H1 (cell line): ENCODE measurements around the gene SOHLH2.

ENCODE experiments used
- CTCF ChIP-seq, 3 experiments: IDR thresholded peaks; 1 replicate in 2 of 3; 2 replicates in 1 of 3; pipeline versions ENCODE4 v1.5.1 to v1.6.1; 2011; ENCODE audit warnings: low read length in 3 of 3, mild to moderate bottlenecking in 3 of 3, inconsistent platforms in 2 of 3, low read depth in 1 of 3, moderate library complexity in 1 of 3; ENCODE audit not compliant: insufficient read depth in 1 of 3; ENCODE audit errors: control extremely low read depth in 1 of 3
- EP300 ChIP-seq, 2 experiments: IDR thresholded peaks; 1 replicate in 1 of 2; 2 replicates in 1 of 2; pipeline ENCODE4 v1.6.1; 2011 to 2012; ENCODE audit warnings: low read depth in 2 of 2, low read length in 2 of 2, mild to moderate bottlenecking in 2 of 2, borderline replicate concordance in 1 of 2, inconsistent platforms in 1 of 2, moderate library complexity in 1 of 2
- EZH2 ChIP-seq: fragments of 200-600 bp; sonication (generic); IDR thresholded peaks from 2 replicates; pipeline ENCODE4 v1.7.1; 2012; ENCODE audit warnings: low read depth, mild to moderate bottlenecking, moderate library complexity, low read length, inconsistent platforms; ENCODE audit not compliant: severe bottlenecking
- GABPA ChIP-seq: IDR thresholded peaks from 2 replicates; pipeline ENCODE4 v1.6.1; 2011; ENCODE audit warnings: mild to moderate bottlenecking, low read length, moderate library complexity, borderline replicate concordance; ENCODE audit not compliant: insufficient read depth
- GTF2F1 ChIP-seq: IDR thresholded peaks from 2 replicates; pipeline ENCODE4 v1.6.1; 2012; ENCODE audit warnings: low read depth, low read length, improper control_type of control experiment, borderline replicate concordance
- MAX ChIP-seq: IDR thresholded peaks from 2 replicates; pipeline ENCODE4 v1.6.1; 2012; ENCODE audit warnings: inconsistent platforms
- POLR2A ChIP-seq, 2 experiments: IDR thresholded peaks; 1 replicate in 1 of 2; 2 replicates in 1 of 2; pipeline ENCODE4 v1.6.1; 2011; ENCODE audit warnings: low read depth in 2 of 2, low read length in 2 of 2, mild to moderate bottlenecking in 2 of 2; ENCODE audit errors: control extremely low read depth in 1 of 2
- RAD21 ChIP-seq, 2 experiments: IDR thresholded peaks in 1 of 2; conservative IDR thresholded peaks in 1 of 2; 2 replicates each; pipeline ENCODE4 v1.6.1; 2011; ENCODE audit warnings: low read depth in 2 of 2, low read length in 2 of 2, improper control_type of control experiment in 1 of 2, inconsistent platforms in 1 of 2, mild to moderate bottlenecking in 1 of 2, moderate library complexity in 1 of 2
- RBBP5 ChIP-seq: IDR thresholded peaks from 2 replicates; pipeline ENCODE4 v1.7.1; 2012; ENCODE audit warnings: low read depth, mild to moderate bottlenecking, inconsistent platforms, low read length, moderate library complexity, borderline replicate concordance
- RXRA ChIP-seq: IDR thresholded peaks from 2 replicates; pipeline ENCODE4 v1.6.1; 2011; ENCODE audit warnings: low read depth, mild to moderate bottlenecking, low read length, moderate library complexity; ENCODE audit not compliant: insufficient read depth
- SIN3A ChIP-seq, 2 experiments: IDR thresholded peaks in 1 of 2; conservative IDR thresholded peaks in 1 of 2; 2 replicates each; pipeline ENCODE4 v1.6.1; 2011 to 2012; ENCODE audit warnings: low read length in 2 of 2, improper control_type of control experiment in 1 of 2, low read depth in 1 of 2, mild to moderate bottlenecking in 1 of 2
- SIRT6 ChIP-seq: IDR thresholded peaks from one replicate; pipeline ENCODE4 v1.7.1; 2012; ENCODE audit warnings: low read length, inconsistent platforms
- SRF ChIP-seq: IDR thresholded peaks from 2 replicates; pipeline ENCODE4 v1.6.1; 2011; ENCODE audit warnings: mild to moderate bottlenecking, low read depth, low read length, moderate library complexity
- YY1 ChIP-seq: IDR thresholded peaks from 2 replicates; pipeline ENCODE4 v1.6.1; 2011; ENCODE audit warnings: low read depth, mild to moderate bottlenecking, low read length

- no peak; a peak in 1 of 4 replicates for TF ChIP-seq CTCF (IDR thresholded peaks at IDR 0.05; ENCODE audit: control extremely low read depth in 1 of 3, insufficient read depth in 1 of 3, low read depth in 1 of 3, low read length in 3 of 3)
- TF ChIP-seq RBBP5 = no peak
- no peak for TF ChIP-seq POLR2A (IDR thresholded peaks at IDR 0.05; ENCODE audit: control extremely low read depth in 1 of 2, low read depth in 2 of 2, low read length in 2 of 2)
- no peak for TF ChIP-seq RXRA
- no peak for TF ChIP-seq SIRT6
- no peak for TF ChIP-seq GABPA
- TF ChIP-seq YY1 = 0 out of 2 replicates have a peak, but pooled peaks have one; percentile 14
- no peak for TF ChIP-seq SRF
- TF ChIP-seq MAX = peak; percentile 43; the same call in 1 of the 2 replicates
- TF ChIP-seq RAD21 (IDR thresholded peaks at IDR 0.05 in 1 of 2, conservative IDR thresholded peaks at IDR 0.05 in 1 of 2; ENCODE audit: low read depth in 2 of 2, low read length in 2 of 2) = peak in 1 of 2 experiments; percentile 28; a peak in 1 of 4 replicates
- no peak for TF ChIP-seq EZH2
- no peak for TF ChIP-seq EP300 (IDR thresholded peaks at IDR 0.05; ENCODE audit: borderline replicate concordance in 1 of 2, low read depth in 2 of 2, low read length in 2 of 2)
- no peak for TF ChIP-seq GTF2F1
- TF ChIP-seq SIN3A (conservative IDR thresholded peaks at IDR 0.05 in 1 of 2, IDR thresholded peaks at IDR 0.05 in 1 of 2; ENCODE audit: low read depth in 1 of 2, low read length in 2 of 2) = no peak; a peak in 1 of 4 replicates
These were observed 59.6 kb downstream of the SOHLH2 start for GRCh38 chr13:36154567-36155291.
